Measurements from ENCODE around the gene THADA.

The THADA gene

GRCh38 chr2:43266711-43267111 is 329.1 kb downstream of the THADA start:
- DNase-seq, result no peak

- no peak for DNase-seq
These were observed 330.4 kb downstream of the THADA start for GRCh38 chr2:43265421-43265820.

GRCh38 chr2:43265001-43265400 is 330.8 kb downstream of the THADA start:
- no peak for DNase-seq

GRCh38 chr2:43262951-43263350 is 332.9 kb downstream of the THADA start:
- DNase-seq, result no peak

- DNase-seq, result no peak
These were observed 333.6 kb downstream of the THADA start for GRCh38 chr2:43262239-43262638.

- DNase-seq, result no peak
These were observed 336.3 kb downstream of the THADA start for GRCh38 chr2:43259512-43259911.

GRCh38 chr2:43258547-43259156 is 337.2 kb downstream of the THADA start:
- DNase-seq, result no peak

GRCh38 chr2:43255296-43255910 is 340.4 kb downstream of the THADA start:
- DNase-seq, result peak; percentile 42 to 92 (median 56)

GRCh38 chr2:43254331-43254730 is 341.5 kb downstream of the THADA start:
- no peak for DNase-seq

- DNase-seq, result no peak
These were observed 344.6 kb downstream of the THADA start for GRCh38 chr2:43251171-43251731.

GRCh38 chr2:43250015-43250414 is 345.8 kb downstream of the THADA start:
- DNase-seq, result no peak

- no peak for DNase-seq
These were observed 347.2 kb downstream of the THADA start for GRCh38 chr2:43248621-43249020.

GRCh38 chr2:43246641-43247040 is 349.2 kb downstream of the THADA start:
- no peak for DNase-seq

- DNase-seq, result no peak
These were observed 354.3 kb downstream of the THADA start for GRCh38 chr2:43241558-43241957.

GRCh38 chr2:43240766-43241150 is 355.1 kb downstream of the THADA start:
- no peak for DNase-seq

- no peak for DNase-seq
These were observed 355.7 kb downstream of the THADA start for GRCh38 chr2:43239981-43240765.

GRCh38 chr2:43238813-43239212 is 357.0 kb downstream of the THADA start:
- DNase-seq, result no peak

- no peak for DNase-seq
These were observed 357.7 kb downstream of the THADA start for GRCh38 chr2:43238176-43238575.

- DNase-seq, result no peak
These were observed 362.3 kb downstream of the THADA start for GRCh38 chr2:43233218-43234212.

- DNase-seq, result peak in 1 of 3 experiments; percentile 35
These were observed 364.6 kb downstream of the THADA start for GRCh38 chr2:43230951-43231827.

- DNase-seq, result peak in 1 of 3 experiments; percentile 47
These were observed 365.4 kb downstream of the THADA start for GRCh38 chr2:43230351-43230885.
